Nephron progenitor cell (in vitro differentiated cells): ENCODE results near the gene ACOT13.

Experiments
- DNase-seq: peaks from one replicate; pipeline ENCODE4 v3.0.0; 2021
- H3K27ac Mint-ChIP-seq: 2 replicates; pipeline ENCODE4 v1.8.0; 2021; ENCODE audit warnings: mild to moderate bottlenecking, moderate library complexity, mixed read lengths
- H3K27me3 Mint-ChIP-seq: 2 replicates; pipeline ENCODE4 v1.8.0; 2021; ENCODE audit warnings: mild to moderate bottlenecking, low read depth, mixed read lengths; ENCODE audit not compliant: poor library complexity
- H3K36me3 Mint-ChIP-seq: 2 replicates; pipeline ENCODE4 v1.8.0; 2021; ENCODE audit warnings: low read depth, mixed read lengths
- H3K4me1 Mint-ChIP-seq: 2 replicates; pipeline ENCODE4 v1.8.0; 2021; ENCODE audit warnings: mixed read lengths
- H3K4me3 Mint-ChIP-seq: 2 replicates; pipeline ENCODE4 v1.8.0; 2021; ENCODE audit warnings: mild to moderate bottlenecking, moderate library complexity, mixed read lengths
- H3K9me3 Mint-ChIP-seq: 2 replicates; pipeline ENCODE4 v1.8.0; 2021; ENCODE audit warnings: mild to moderate bottlenecking, moderate library complexity, mixed read lengths
- TF ChIP-seq, protein P1 (sequence below): fragments of 200-600 bp; sonication (generic); IDR thresholded peaks from 2 replicates; pipeline ENCODE4 v1.5.0; 2021; ENCODE audit warnings: antibody characterized with exemption

The ACOT13 gene

DNA sequence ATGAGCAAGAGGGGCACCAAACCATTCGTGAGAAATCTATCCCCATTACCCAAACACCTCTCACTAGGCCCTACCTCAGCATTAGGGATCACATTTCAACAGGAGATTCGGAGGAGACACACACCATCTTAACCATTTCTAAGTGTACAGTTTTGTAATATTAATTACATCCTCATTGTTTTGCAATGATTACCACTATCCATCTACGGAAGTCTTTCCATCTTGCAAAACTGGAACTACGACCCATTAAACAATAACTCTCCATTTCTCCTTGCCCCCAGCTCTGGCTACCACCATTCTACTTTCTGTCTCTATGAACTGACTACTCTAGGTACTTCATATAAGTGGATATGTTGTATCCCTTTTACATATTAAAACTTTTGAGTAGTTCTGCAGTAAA lies 20.1 kb downstream of the ACOT13 start:
- Mint-ChIP-seq H3K4me3 (no peak overlapping the region), H3K36me3 (peaks cover 26% of the 10 kb centered on the region), H3K27me3 (peaks cover 6% of the 10 kb centered on the region), H3K27ac (no peak overlapping the region), H3K9me3 (no peaks in the 10 kb centered on the region), H3K4me1 (peaks cover 10% of the 10 kb centered on the region)
- TF ChIP-seq, protein P1, sequence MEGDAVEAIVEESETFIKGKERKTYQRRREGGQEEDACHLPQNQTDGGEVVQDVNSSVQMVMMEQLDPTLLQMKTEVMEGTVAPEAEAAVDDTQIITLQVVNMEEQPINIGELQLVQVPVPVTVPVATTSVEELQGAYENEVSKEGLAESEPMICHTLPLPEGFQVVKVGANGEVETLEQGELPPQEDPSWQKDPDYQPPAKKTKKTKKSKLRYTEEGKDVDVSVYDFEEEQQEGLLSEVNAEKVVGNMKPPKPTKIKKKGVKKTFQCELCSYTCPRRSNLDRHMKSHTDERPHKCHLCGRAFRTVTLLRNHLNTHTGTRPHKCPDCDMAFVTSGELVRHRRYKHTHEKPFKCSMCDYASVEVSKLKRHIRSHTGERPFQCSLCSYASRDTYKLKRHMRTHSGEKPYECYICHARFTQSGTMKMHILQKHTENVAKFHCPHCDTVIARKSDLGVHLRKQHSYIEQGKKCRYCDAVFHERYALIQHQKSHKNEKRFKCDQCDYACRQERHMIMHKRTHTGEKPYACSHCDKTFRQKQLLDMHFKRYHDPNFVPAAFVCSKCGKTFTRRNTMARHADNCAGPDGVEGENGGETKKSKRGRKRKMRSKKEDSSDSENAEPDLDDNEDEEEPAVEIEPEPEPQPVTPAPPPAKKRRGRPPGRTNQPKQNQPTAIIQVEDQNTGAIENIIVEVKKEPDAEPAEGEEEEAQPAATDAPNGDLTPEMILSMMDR: no peak
- DNase-seq: no peak

DNA sequence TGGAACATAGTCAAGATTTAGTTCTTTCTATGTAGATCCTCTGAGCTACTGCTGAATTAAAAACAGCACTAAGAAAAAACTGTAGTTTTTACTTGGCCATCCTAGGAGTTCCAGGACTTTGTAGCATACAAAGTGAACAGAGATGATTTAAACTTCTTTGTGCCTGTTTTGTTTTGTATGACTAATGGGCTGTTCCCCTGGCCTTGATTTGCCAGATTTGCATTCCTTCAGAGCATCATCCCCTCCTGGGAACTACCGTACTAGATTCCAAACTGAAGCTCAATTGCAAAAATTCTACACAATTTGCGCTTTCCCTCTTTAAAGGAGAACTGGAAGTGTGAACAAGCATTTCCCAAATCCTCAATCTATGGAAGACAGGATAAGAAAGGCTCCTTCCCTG lies 23.1 kb downstream of the ACOT13 start:
- Mint-ChIP-seq H3K4me1 (peaks cover 5% of the 10 kb centered on the region), H3K4me3 (no peak overlapping the region), H3K27ac (no peak overlapping the region), H3K9me3 (no peaks in the 10 kb centered on the region), H3K36me3 (peaks cover 12% of the 10 kb centered on the region), H3K27me3 (peaks cover 3% of the 10 kb centered on the region)
- TF ChIP-seq, protein P1: no peak
- DNase-seq: no peak

DNA sequence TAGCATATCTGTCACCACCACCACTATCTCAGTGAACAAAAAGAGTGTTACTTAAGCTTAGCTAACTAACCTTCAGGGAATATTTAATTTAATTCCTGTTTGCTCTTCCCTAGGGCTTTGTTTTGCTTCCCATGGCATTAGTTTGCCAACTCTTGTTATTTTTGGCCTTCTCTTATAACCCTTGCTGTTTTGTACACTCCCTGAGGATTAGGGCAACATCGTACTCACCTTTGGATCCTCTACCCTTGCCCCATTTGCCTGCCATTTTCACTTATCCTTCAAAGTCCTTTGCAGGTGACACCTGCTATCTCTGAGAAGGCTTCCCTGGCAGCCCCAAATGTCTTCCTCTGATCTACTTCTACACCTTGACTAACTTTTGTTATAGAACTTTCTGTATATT lies 23.7 kb downstream of the ACOT13 start:
- Mint-ChIP-seq H3K27ac (no peak overlapping the region), H3K4me1 (peaks cover 5% of the 10 kb centered on the region), H3K9me3 (no peaks in the 10 kb centered on the region), H3K4me3 (no peak overlapping the region), H3K27me3 (peaks cover 3% of the 10 kb centered on the region), H3K36me3 (peaks cover 12% of the 10 kb centered on the region)
- TF ChIP-seq, protein P1: no peak
- DNase-seq: no peak

DNA sequence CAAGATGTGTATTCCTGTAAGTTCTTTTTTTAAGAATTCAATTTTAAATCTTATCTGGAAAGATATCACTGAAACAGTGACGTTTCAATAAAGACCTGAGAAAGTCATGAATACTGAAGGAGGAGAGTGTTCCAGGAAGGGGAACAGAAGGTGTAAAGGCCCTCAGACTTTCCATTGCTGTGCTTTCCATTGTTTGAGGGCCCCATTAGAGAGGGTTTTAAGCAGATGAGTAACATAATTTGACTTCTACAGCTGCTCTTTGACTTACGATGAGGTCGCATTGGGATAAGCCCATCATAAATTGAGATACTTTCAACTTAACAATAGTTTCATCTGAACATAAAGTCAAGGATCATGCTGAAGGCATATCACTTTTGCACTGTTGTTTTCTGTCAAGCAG lies 24.7 kb downstream of the ACOT13 start:
- Mint-ChIP-seq H3K27me3 (peaks cover under 1% of the 10 kb centered on the region), H3K4me3 (no peak overlapping the region), H3K27ac (no peak overlapping the region), H3K4me1 (peaks cover 5% of the 10 kb centered on the region), H3K36me3 (peaks cover 11% of the 10 kb centered on the region), H3K9me3 (no peaks in the 10 kb centered on the region)
- TF ChIP-seq, protein P1: no peak
- no peak for DNase-seq

DNA sequence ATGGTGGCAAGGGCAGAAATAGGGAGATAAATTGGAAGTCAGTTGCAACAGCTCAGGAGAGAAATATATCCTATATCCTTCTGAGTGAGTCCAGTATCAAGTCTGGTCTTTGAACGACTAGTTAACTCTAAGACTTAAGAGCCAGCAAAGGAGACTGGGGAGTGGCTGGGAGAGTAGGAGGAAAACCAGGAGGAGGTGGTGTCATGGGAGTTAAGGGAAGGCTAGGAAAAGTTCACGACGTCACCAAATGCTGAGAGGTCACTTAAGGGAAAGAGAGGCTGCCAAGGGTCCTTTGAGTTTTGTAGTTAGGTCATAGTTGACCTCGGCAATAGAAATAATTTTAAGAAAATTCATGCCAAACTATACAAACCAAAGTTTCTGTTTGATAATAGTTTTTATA lies 25.1 kb downstream of the ACOT13 start:
- Mint-ChIP-seq H3K9me3 (no peaks in the 10 kb centered on the region), H3K27ac (no peak overlapping the region), H3K4me3 (no peak overlapping the region), H3K4me1 (peaks cover 5% of the 10 kb centered on the region), H3K36me3 (peaks cover 7% of the 10 kb centered on the region), H3K27me3 (no peaks in the 10 kb centered on the region)
- TF ChIP-seq, protein P1: no peak
- no peak for DNase-seq

DNA sequence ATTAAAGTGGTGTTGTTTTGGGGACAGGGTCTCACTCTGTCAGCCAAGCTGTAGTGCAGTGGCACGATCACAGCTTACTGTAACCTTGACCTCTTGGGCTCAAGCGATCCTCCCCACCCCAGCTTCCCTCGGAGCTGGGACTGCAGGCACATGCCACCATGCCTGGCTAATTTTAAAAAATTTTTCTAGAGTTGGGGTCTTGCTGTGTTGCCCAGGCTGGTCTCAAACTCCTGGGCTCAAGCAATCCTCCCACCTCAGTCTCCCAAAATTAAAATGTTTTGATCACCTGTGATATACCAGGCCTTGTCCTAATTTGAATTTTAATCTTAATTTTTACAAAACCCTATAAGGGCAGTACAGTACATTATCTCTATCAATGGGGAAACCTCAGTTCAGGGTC lies 25.5 kb downstream of the ACOT13 start:
- H3K27me3 Mint-ChIP-seq: no peaks in the 10 kb centered on the region
- TF ChIP-seq, protein P1: no peak
- no peak for DNase-seq
- H3K4me1 Mint-ChIP-seq: peaks cover 5% of the 10 kb centered on the region
- H3K36me3 Mint-ChIP-seq: peaks cover 3% of the 10 kb centered on the region
- H3K9me3 Mint-ChIP-seq: no peaks in the 10 kb centered on the region
- no peak overlapping the region for H3K27ac Mint-ChIP-seq
- H3K4me3 Mint-ChIP-seq: no peak overlapping the region
